ENCODE results near the gene ERICH6B.

ERICH6B gene

GRCh38 chr13:45501175-45501526 is 114.4 kb downstream of the ERICH6B start:
- H3K4me2 ChIP-seq (ENCODE audit: low read length), result no peak overlapping the region
- H3K79me2 ChIP-seq (ENCODE audit: insufficient read depth, low read length), result no peaks in the 10 kb centered on the region
- H3K4me1 ChIP-seq (ENCODE audit: insufficient read depth, low read length, severe bottlenecking), result no peaks in the 10 kb centered on the region
- H3K27me3 ChIP-seq (ENCODE audit: insufficient read depth, low read length), result no peaks in the 10 kb centered on the region
- TF ChIP-seq EZH2 (IDR thresholded peaks at IDR 0.05; ENCODE audit: borderline replicate concordance, low read length), result no peak
- no peak for TF ChIP-seq CTCF (IDR thresholded peaks at IDR 0.05; ENCODE audit: low read length)
- no peak overlapping the region for H3K9ac ChIP-seq (ENCODE audit: low read length)
- H3K4me3 ChIP-seq (ENCODE audit: low read depth, low read length, poor library complexity, severe bottlenecking), result no peak overlapping the region
- no peak overlapping the region for H2AFZ ChIP-seq (ENCODE audit: low read length)
- peaks cover 68% of the 10 kb centered on the region for H3K36me3 ChIP-seq (ENCODE audit: insufficient read depth, low read length)
- no peaks in the 10 kb centered on the region for H3F3A ChIP-seq (ENCODE audit: insufficient read depth, low read length)
- H3K9me3 ChIP-seq (ENCODE audit: low read length), result no peaks in the 10 kb centered on the region
- H3K27ac ChIP-seq (ENCODE audit: low read depth, low read length, poor library complexity, severe bottlenecking), result no peak overlapping the region
- H4K20me1 ChIP-seq (ENCODE audit: insufficient read depth, low read length), result no peaks in the 10 kb centered on the region
- no peaks in the 10 kb centered on the region for H3K9me2 ChIP-seq (ENCODE audit: low read depth, low read length)

- no peak overlapping the region for H2AFZ ChIP-seq (ENCODE audit: low read length)
- no peaks in the 10 kb centered on the region for H3K9me2 ChIP-seq (ENCODE audit: low read depth, low read length)
- no peaks in the 10 kb centered on the region for H3F3A ChIP-seq (ENCODE audit: insufficient read depth, low read length)
- H3K36me3 ChIP-seq (ENCODE audit: insufficient read depth, low read length), result peaks cover 67% of the 10 kb centered on the region
- H3K4me3 ChIP-seq (ENCODE audit: low read depth, low read length, poor library complexity, severe bottlenecking), result no peak overlapping the region
- no peaks in the 10 kb centered on the region for H3K27me3 ChIP-seq (ENCODE audit: insufficient read depth, low read length)
- H3K79me2 ChIP-seq (ENCODE audit: insufficient read depth, low read length), result no peaks in the 10 kb centered on the region
- H3K4me1 ChIP-seq (ENCODE audit: insufficient read depth, low read length, severe bottlenecking), result no peaks in the 10 kb centered on the region
- H3K4me2 ChIP-seq (ENCODE audit: low read length), result no peak overlapping the region
- H3K9ac ChIP-seq (ENCODE audit: low read length), result no peak overlapping the region
- no peaks in the 10 kb centered on the region for H4K20me1 ChIP-seq (ENCODE audit: insufficient read depth, low read length)
- TF ChIP-seq CTCF (IDR thresholded peaks at IDR 0.05; ENCODE audit: low read length) (no peak), EZH2 (IDR thresholded peaks at IDR 0.05; ENCODE audit: borderline replicate concordance, low read length) (no peak)
- no peak overlapping the region for H3K27ac ChIP-seq (ENCODE audit: low read depth, low read length, poor library complexity, severe bottlenecking)
- H3K9me3 ChIP-seq (ENCODE audit: low read length), result no peaks in the 10 kb centered on the region
Observed at GRCh38 chr13:45500492-45501174, 114.9 kb downstream of the ERICH6B start.

GRCh38 chr13:45496942-45497341 is 118.6 kb downstream of the ERICH6B start:
- Histone ChIP-seq H4K20me1 (ENCODE audit: insufficient read depth, low read length) (no peaks in the 10 kb centered on the region), H3K79me2 (ENCODE audit: insufficient read depth, low read length) (no peaks in the 10 kb centered on the region), H3K4me3 (ENCODE audit: low read depth, low read length, poor library complexity, severe bottlenecking) (no peak overlapping the region), H3F3A (ENCODE audit: insufficient read depth, low read length) (no peaks in the 10 kb centered on the region), H3K27ac (ENCODE audit: low read depth, low read length, poor library complexity, severe bottlenecking) (no peak overlapping the region), H3K9me3 (ENCODE audit: low read length) (no peaks in the 10 kb centered on the region), H2AFZ (ENCODE audit: low read length) (no peak overlapping the region), H3K4me2 (ENCODE audit: low read length) (no peak overlapping the region), H3K27me3 (ENCODE audit: insufficient read depth, low read length) (no peaks in the 10 kb centered on the region), H3K4me1 (ENCODE audit: insufficient read depth, low read length, severe bottlenecking) (no peaks in the 10 kb centered on the region), H3K36me3 (ENCODE audit: insufficient read depth, low read length) (peaks cover 57% of the 10 kb centered on the region), H3K9me2 (ENCODE audit: low read depth, low read length) (no peaks in the 10 kb centered on the region), H3K9ac (ENCODE audit: low read length) (no peak overlapping the region)
- TF ChIP-seq EZH2 (IDR thresholded peaks at IDR 0.05; ENCODE audit: borderline replicate concordance, low read length) (no peak), CTCF (IDR thresholded peaks at IDR 0.05; ENCODE audit: low read length) (no peak)

Data from OCI-LY1 (cell line).